ENCODE data around the gene SDC3. TPM values are rescaled to one million over a fixed set of nuclear protein-coding genes. Genes with fewer than 3 reads are reported as not detected.

The SDC3 gene
- polyA plus RNA-seq, 3 donors, result 0.05 to 1.2 (median 0.12) TPM

DNA sequence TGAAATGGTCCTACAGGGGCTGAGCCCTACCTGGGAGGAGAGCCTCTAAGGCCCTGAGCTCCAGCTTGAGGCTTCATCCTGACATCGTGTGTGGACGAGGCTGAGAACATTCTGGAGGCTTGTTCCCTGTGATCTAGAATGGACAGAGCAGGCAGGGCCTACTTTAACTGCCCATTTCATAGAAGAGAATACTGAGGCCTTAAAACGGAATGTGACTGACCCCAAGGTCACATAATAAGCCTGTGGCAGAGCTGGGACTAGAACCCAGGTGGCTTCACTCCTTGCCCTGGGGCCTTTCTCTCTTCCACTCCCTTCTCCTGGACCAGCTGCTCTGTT, 6.0 kb upstream of the SDC3 start:
- Histone ChIP-seq H3K27ac (ENCODE audit: low read depth in 1 of 2, low read length in 2 of 2) (no peak overlapping the region), H3K27me3 (ENCODE audit: control insufficient read depth in 2 of 2, insufficient read depth in 2 of 2, low read length in 2 of 2) (peaks cover 0 to 3% of the 10 kb centered on the region in 2 donors), H3K4me1 (ENCODE audit: control insufficient read depth in 1 of 2, insufficient read depth in 2 of 2, low read length in 2 of 2) (peaks cover 70 to 73% of the 10 kb centered on the region in 2 donors), H3K9me3 (replicated peaks in 1 of 2; ENCODE audit: control insufficient read depth in 1 of 2, insufficient read depth in 1 of 2, low read length in 2 of 2) (no peaks in the 10 kb centered on the region), H3K36me3 (replicated peaks in 1 of 2; ENCODE audit: control insufficient read depth in 1 of 2, insufficient read depth in 2 of 2, low read length in 2 of 2) (no peaks in the 10 kb centered on the region), H3K9ac (ENCODE audit: insufficient read depth, low read length, poor library complexity, severe bottlenecking) (no peak overlapping the region), H3K79me2 (ENCODE audit: insufficient read depth, low read length) (no peaks in the 10 kb centered on the region), H3K4me2 (replicated peaks; ENCODE audit: extremely low read depth, low read length, poor library complexity, severe bottlenecking) (no peak overlapping the region), H2AFZ (ENCODE audit: insufficient read depth, low read depth, low read length, poor library complexity, severe bottlenecking) (no peak overlapping the region), H4K20me1 (ENCODE audit: insufficient read depth, low read length) (no peaks in the 10 kb centered on the region), H3K4me3 (replicated peaks in 1 of 3; ENCODE audit: low read depth in 2 of 3, low read length in 3 of 3) (no peak overlapping the region)
- intact Hi-C loops (cut with micrococcal nuclease), result loop anchor here (5.0 kb wide), 2 partner anchors 132 to 197 kb away; no protein-coding TSS in a partner anchor
- TF ChIP-seq, protein P1, sequence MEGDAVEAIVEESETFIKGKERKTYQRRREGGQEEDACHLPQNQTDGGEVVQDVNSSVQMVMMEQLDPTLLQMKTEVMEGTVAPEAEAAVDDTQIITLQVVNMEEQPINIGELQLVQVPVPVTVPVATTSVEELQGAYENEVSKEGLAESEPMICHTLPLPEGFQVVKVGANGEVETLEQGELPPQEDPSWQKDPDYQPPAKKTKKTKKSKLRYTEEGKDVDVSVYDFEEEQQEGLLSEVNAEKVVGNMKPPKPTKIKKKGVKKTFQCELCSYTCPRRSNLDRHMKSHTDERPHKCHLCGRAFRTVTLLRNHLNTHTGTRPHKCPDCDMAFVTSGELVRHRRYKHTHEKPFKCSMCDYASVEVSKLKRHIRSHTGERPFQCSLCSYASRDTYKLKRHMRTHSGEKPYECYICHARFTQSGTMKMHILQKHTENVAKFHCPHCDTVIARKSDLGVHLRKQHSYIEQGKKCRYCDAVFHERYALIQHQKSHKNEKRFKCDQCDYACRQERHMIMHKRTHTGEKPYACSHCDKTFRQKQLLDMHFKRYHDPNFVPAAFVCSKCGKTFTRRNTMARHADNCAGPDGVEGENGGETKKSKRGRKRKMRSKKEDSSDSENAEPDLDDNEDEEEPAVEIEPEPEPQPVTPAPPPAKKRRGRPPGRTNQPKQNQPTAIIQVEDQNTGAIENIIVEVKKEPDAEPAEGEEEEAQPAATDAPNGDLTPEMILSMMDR (IDR thresholded peaks at IDR 0.05), result no peak
- Mint-ChIP-seq H3K4me3 (no peak overlapping the region), H3K36me3 (peaks cover 4 to 8% of the 10 kb centered on the region in 2 donors), H3K4me1 (peaks cover 71% of the 10 kb centered on the region), H3K27ac (peak overlapping the region in 2 of 7 donors; percentile 22 to 50), H3K9me3 (peaks cover 0 to 1% (median 0%) of the 10 kb centered on the region in 7 donors), H3K27me3 (ENCODE audit: low read depth in 3 of 3) (peaks cover 7 to 12% (median 7%) of the 10 kb centered on the region in 3 donors)
- no peak for DNase-seq
- 87% methylated on average over 3 of the region's 3 CpGs for WGBS (ENCODE audit: insufficient coverage)

DNA sequence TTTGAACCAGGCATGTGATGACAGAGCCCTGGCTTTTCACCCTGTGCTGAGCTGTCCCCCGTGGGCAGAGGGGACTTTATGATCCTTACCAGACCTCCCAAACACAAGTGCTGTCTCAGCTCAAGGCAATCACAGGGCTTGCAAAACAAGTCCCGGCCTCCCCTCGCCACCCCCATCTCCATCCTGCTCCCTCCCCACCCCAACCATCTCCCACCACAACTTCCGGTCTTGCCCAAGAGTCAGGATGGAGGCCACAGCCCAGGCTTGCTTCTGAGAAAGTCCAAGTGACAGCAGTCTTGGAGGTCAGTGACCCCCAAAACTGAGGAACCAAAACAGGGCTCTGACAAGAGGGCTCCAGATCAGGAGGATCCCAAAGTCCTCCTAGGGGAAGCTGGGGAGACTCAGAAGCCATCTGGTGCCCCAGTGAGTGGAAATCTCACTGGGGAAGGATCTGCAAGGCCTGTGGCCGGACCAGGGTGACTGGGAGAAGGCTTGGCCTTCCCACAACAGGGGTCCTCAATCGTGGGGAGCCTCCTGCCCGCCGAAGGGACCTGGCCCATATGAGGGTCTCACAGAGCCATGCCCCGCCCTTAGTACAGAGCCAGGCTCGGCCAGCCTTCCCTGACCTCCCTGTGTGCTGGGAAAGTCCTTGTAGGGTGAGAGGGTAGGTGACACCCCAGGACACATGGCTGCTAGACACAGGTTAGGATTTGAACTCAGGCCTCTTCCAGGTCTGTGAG, 4.5 kb upstream of the SDC3 start:
- peak overlapping the region; percentile 19 for H3K9ac ChIP-seq (ENCODE audit: insufficient read depth, low read length, poor library complexity, severe bottlenecking)
- peaks cover 0 to 11% of the 10 kb centered on the region in 2 donors for H3K27me3 ChIP-seq (ENCODE audit: control insufficient read depth in 2 of 2, insufficient read depth in 2 of 2, low read length in 2 of 2)
- Mint-ChIP-seq H3K4me3 (peak overlapping the region; percentile 20 to 76), H3K9me3 (peaks cover 0 to 6% (median 0%) of the 10 kb centered on the region in 7 donors), H3K4me1 (peaks cover 66% of the 10 kb centered on the region), H3K27me3 (ENCODE audit: low read depth in 3 of 3) (peaks cover 14 to 20% (median 15%) of the 10 kb centered on the region in 3 donors), H3K36me3 (peaks cover 6 to 8% of the 10 kb centered on the region in 2 donors), H3K27ac (peak overlapping the region; percentile 55 to 89 (median 76))
- DNase-seq, result peak; percentile 64 to 74 (median 67)
- no peaks in the 10 kb centered on the region for H3K36me3 ChIP-seq (replicated peaks in 1 of 2; ENCODE audit: control insufficient read depth in 1 of 2, insufficient read depth in 2 of 2, low read length in 2 of 2)
- 42% methylated on average over 10 of the region's 10 CpGs for WGBS (ENCODE audit: insufficient coverage)
- H3K4me2 ChIP-seq (replicated peaks; ENCODE audit: extremely low read depth, low read length, poor library complexity, severe bottlenecking), result peak overlapping the region; percentile 55
- peak overlapping the region; percentile 52 to 62 for H3K27ac ChIP-seq (ENCODE audit: low read depth in 1 of 2, low read length in 2 of 2)
- TF ChIP-seq, protein P1 (IDR thresholded peaks at IDR 0.05), result no peak
- no peaks in the 10 kb centered on the region for H3K9me3 ChIP-seq (replicated peaks in 1 of 2; ENCODE audit: control insufficient read depth in 1 of 2, insufficient read depth in 1 of 2, low read length in 2 of 2)
- H4K20me1 ChIP-seq (ENCODE audit: insufficient read depth, low read length), result no peaks in the 10 kb centered on the region
- peak overlapping the region in 1 of 3 experiments; percentile 38 for H3K4me3 ChIP-seq (replicated peaks in 1 of 3; ENCODE audit: low read depth in 2 of 3, low read length in 3 of 3)
- H3K4me1 ChIP-seq (ENCODE audit: control insufficient read depth in 1 of 2, insufficient read depth in 2 of 2, low read length in 2 of 2), result peaks cover 65 to 66% of the 10 kb centered on the region in 2 donors
- peak overlapping the region; percentile 24 for H2AFZ ChIP-seq (ENCODE audit: insufficient read depth, low read depth, low read length, poor library complexity, severe bottlenecking)
- H3K79me2 ChIP-seq (ENCODE audit: insufficient read depth, low read length), result no peaks in the 10 kb centered on the region
- intact Hi-C loops (cut with micrococcal nuclease), result loop anchor here (5.0 kb wide), 2 partner anchors 131 to 196 kb away; no protein-coding TSS in a partner anchor

All from CD14-positive monocyte (primary cell).